ENCODE measurements around the gene ATP2A2.

ATP2A2 gene

DNA sequence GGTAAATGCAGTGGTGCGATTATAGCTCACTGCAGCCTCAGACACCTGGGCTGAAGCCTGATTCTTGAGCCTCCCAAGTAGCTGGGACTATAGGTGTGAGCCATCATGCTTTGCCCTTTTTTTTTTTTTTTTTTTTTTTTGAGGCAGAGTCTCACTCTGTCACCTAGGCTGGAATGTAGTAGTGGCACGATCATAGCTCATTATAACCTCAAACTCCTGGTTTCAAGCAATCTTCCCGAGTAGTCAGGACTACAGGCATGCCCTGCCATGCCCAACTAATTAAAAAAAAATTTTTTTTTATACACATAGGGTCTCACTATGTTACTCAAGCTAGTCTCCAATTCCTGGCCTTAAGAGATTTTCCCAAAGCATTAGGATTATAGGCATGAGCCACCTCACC is 6.9 kb downstream of the ATP2A2 start:
- Histone ChIP-seq H3K9me3 (ENCODE audit: control insufficient read depth in 5 of 5, low read length in 5 of 5) (no peaks in the 10 kb centered on the region), H3K9ac (ENCODE audit: low read length in 5 of 5) (no peak overlapping the region), H3K4me3 (ENCODE audit: low read depth in 1 of 5, low read length in 5 of 5) (no peak overlapping the region), H3K27me3 (ENCODE audit: control insufficient read depth in 5 of 5, insufficient read depth in 4 of 5, low read length in 5 of 5) (no peaks in the 10 kb centered on the region), H3K4me1 (ENCODE audit: control insufficient read depth in 5 of 5, insufficient read depth in 5 of 5, low read length in 5 of 5) (peaks cover 0 to 59% (median 48%) of the 10 kb centered on the region in 5 donors), H3K36me3 (ENCODE audit: control insufficient read depth in 5 of 5, insufficient read depth in 5 of 5, low read length in 5 of 5) (peaks cover 3 to 43% (median 21%) of the 10 kb centered on the region in 5 donors), H3K27ac (ENCODE audit: low read depth, low read length) (no peak overlapping the region)

GRCh38 chr12:110289044-110289710 is 8.1 kb downstream of the ATP2A2 start:
- peaks cover 0 to 47% (median 36%) of the 10 kb centered on the region in 5 donors for H3K4me1 ChIP-seq (ENCODE audit: control insufficient read depth in 5 of 5, insufficient read depth in 5 of 5, low read length in 5 of 5)
- no peaks in the 10 kb centered on the region for H3K9me3 ChIP-seq (ENCODE audit: control insufficient read depth in 5 of 5, low read length in 5 of 5)
- no peak overlapping the region for H3K4me3 ChIP-seq (ENCODE audit: low read depth in 1 of 5, low read length in 5 of 5)
- no peaks in the 10 kb centered on the region for H3K27me3 ChIP-seq (ENCODE audit: control insufficient read depth in 5 of 5, insufficient read depth in 4 of 5, low read length in 5 of 5)
- peaks cover 3 to 49% (median 23%) of the 10 kb centered on the region in 5 donors for H3K36me3 ChIP-seq (ENCODE audit: control insufficient read depth in 5 of 5, insufficient read depth in 5 of 5, low read length in 5 of 5)
- H3K9ac ChIP-seq (ENCODE audit: low read length in 5 of 5), result no peak overlapping the region
- H3K27ac ChIP-seq (ENCODE audit: low read depth, low read length), result peak overlapping the region; percentile 42

- Histone ChIP-seq H3K9me3 (ENCODE audit: control insufficient read depth in 5 of 5, low read length in 5 of 5) (no peaks in the 10 kb centered on the region), H3K27me3 (ENCODE audit: control insufficient read depth in 5 of 5, insufficient read depth in 4 of 5, low read length in 5 of 5) (no peaks in the 10 kb centered on the region), H3K4me3 (ENCODE audit: low read depth in 1 of 5, low read length in 5 of 5) (no peak overlapping the region), H3K9ac (ENCODE audit: low read length in 5 of 5) (no peak overlapping the region), H3K4me1 (ENCODE audit: control insufficient read depth in 5 of 5, insufficient read depth in 5 of 5, low read length in 5 of 5) (peaks cover 0 to 42% (median 31%) of the 10 kb centered on the region in 5 donors), H3K27ac (ENCODE audit: low read depth, low read length) (no peak overlapping the region), H3K36me3 (ENCODE audit: control insufficient read depth in 5 of 5, insufficient read depth in 5 of 5, low read length in 5 of 5) (peaks cover 3 to 54% (median 23%) of the 10 kb centered on the region in 5 donors)
These were observed 8.6 kb downstream of the ATP2A2 start for GRCh38 chr12:110289711-110290078.

- peak overlapping the region in 1 of 5 donors; percentile 4 for H3K4me3 ChIP-seq (ENCODE audit: low read depth in 1 of 5, low read length in 5 of 5)
- peaks cover 27 to 80% (median 51%) of the 10 kb centered on the region in 5 donors for H3K36me3 ChIP-seq (ENCODE audit: control insufficient read depth in 5 of 5, insufficient read depth in 5 of 5, low read length in 5 of 5)
- no peaks in the 10 kb centered on the region for H3K9me3 ChIP-seq (ENCODE audit: control insufficient read depth in 5 of 5, low read length in 5 of 5)
- H3K27me3 ChIP-seq (ENCODE audit: control insufficient read depth in 5 of 5, insufficient read depth in 4 of 5, low read length in 5 of 5), result no peaks in the 10 kb centered on the region
- H3K4me1 ChIP-seq (ENCODE audit: control insufficient read depth in 5 of 5, insufficient read depth in 5 of 5, low read length in 5 of 5), result peaks cover 2 to 25% (median 20%) of the 10 kb centered on the region in 5 donors
- peak overlapping the region; percentile 5 for H3K27ac ChIP-seq (ENCODE audit: low read depth, low read length)
- no peak overlapping the region for H3K9ac ChIP-seq (ENCODE audit: low read length in 5 of 5)
These were observed 20.2 kb downstream of the ATP2A2 start for GRCh38 chr12:110301065-110301806.

DNA sequence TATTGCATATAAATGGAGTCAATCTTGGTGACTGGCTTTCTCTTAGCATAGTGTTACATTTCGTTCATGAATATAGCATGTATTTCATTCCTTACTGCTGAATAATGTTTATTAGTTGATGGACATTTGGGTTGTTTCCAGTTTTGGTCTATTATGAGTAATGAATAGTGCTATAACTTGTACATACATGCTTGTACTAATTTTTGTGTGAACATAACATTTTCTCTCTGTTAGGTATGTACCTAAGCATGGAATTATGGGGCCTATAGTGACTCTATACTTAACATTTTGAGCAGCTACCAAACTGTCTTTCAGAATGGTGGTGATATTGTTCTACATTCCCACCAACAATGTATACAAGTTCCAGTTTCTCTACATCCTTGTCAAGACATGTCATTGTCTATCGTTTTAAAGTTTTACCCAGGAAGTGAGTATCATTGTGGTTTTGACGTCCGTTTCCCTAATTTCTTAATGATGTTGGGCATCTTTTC is 23.1 kb downstream of the ATP2A2 start:
- Histone ChIP-seq H3K4me3 (ENCODE audit: low read depth in 1 of 5, low read length in 5 of 5) (no peak overlapping the region), H3K36me3 (ENCODE audit: control insufficient read depth in 5 of 5, insufficient read depth in 5 of 5, low read length in 5 of 5) (peaks cover 21 to 63% (median 36%) of the 10 kb centered on the region in 5 donors), H3K4me1 (ENCODE audit: control insufficient read depth in 5 of 5, insufficient read depth in 5 of 5, low read length in 5 of 5) (peaks cover 2 to 20% (median 12%) of the 10 kb centered on the region in 5 donors), H3K9me3 (ENCODE audit: control insufficient read depth in 5 of 5, low read length in 5 of 5) (no peaks in the 10 kb centered on the region), H3K27ac (ENCODE audit: low read depth, low read length) (no peak overlapping the region), H3K9ac (ENCODE audit: low read length in 5 of 5) (no peak overlapping the region), H3K27me3 (ENCODE audit: control insufficient read depth in 5 of 5, insufficient read depth in 4 of 5, low read length in 5 of 5) (no peaks in the 10 kb centered on the region)

GRCh38 chr12:110307372-110307771 is 26.3 kb downstream of the ATP2A2 start:
- Histone ChIP-seq H3K4me3 (ENCODE audit: low read depth in 1 of 5, low read length in 5 of 5) (no peak overlapping the region), H3K9ac (ENCODE audit: low read length in 5 of 5) (no peak overlapping the region), H3K27ac (ENCODE audit: low read depth, low read length) (no peak overlapping the region), H3K9me3 (ENCODE audit: control insufficient read depth in 5 of 5, low read length in 5 of 5) (no peaks in the 10 kb centered on the region), H3K27me3 (ENCODE audit: control insufficient read depth in 5 of 5, insufficient read depth in 4 of 5, low read length in 5 of 5) (no peaks in the 10 kb centered on the region), H3K36me3 (ENCODE audit: control insufficient read depth in 5 of 5, insufficient read depth in 5 of 5, low read length in 5 of 5) (peaks cover 13 to 40% (median 18%) of the 10 kb centered on the region in 5 donors), H3K4me1 (ENCODE audit: control insufficient read depth in 5 of 5, insufficient read depth in 5 of 5, low read length in 5 of 5) (peaks cover 0 to 12% (median 5%) of the 10 kb centered on the region in 5 donors)

GRCh38 chr12:110310763-110311162 is 29.7 kb downstream of the ATP2A2 start:
- Histone ChIP-seq H3K36me3 (ENCODE audit: control insufficient read depth in 5 of 5, insufficient read depth in 5 of 5, low read length in 5 of 5) (peaks cover 5 to 15% (median 11%) of the 10 kb centered on the region in 5 donors), H3K27me3 (ENCODE audit: control insufficient read depth in 5 of 5, insufficient read depth in 4 of 5, low read length in 5 of 5) (no peaks in the 10 kb centered on the region), H3K9me3 (ENCODE audit: control insufficient read depth in 5 of 5, low read length in 5 of 5) (no peaks in the 10 kb centered on the region), H3K9ac (ENCODE audit: low read length in 5 of 5) (no peak overlapping the region), H3K4me3 (ENCODE audit: low read depth in 1 of 5, low read length in 5 of 5) (no peak overlapping the region), H3K27ac (ENCODE audit: low read depth, low read length) (no peak overlapping the region), H3K4me1 (ENCODE audit: control insufficient read depth in 5 of 5, insufficient read depth in 5 of 5, low read length in 5 of 5) (peaks cover 0 to 13% (median 8%) of the 10 kb centered on the region in 5 donors)

DNA sequence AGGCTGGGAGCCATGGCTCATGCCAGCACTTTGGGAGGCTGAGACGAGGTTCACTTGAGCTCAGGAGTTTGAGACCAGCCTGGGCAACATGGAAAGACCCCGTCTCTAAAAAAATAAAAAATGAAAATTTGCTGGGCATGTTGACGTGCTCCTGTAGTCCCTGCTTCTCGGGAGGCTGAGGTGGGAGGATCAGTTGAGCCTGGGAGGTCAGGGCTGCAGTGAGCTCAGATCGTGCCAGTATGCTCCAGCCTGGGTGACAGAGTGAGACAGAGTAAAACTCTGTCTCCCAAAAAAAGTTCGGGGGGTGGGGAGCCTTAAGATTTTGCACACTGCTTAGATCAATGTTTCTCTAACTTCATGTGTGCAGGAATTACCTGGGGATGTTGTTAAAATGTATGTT is 30.9 kb downstream of the ATP2A2 start:
- Histone ChIP-seq H3K36me3 (ENCODE audit: control insufficient read depth in 5 of 5, insufficient read depth in 5 of 5, low read length in 5 of 5) (peaks cover 2 to 9% (median 6%) of the 10 kb centered on the region in 5 donors), H3K9ac (ENCODE audit: low read length in 5 of 5) (no peak overlapping the region), H3K4me1 (ENCODE audit: control insufficient read depth in 5 of 5, insufficient read depth in 5 of 5, low read length in 5 of 5) (peaks cover 0 to 17% (median 8%) of the 10 kb centered on the region in 5 donors), H3K27me3 (ENCODE audit: control insufficient read depth in 5 of 5, insufficient read depth in 4 of 5, low read length in 5 of 5) (no peaks in the 10 kb centered on the region), H3K9me3 (ENCODE audit: control insufficient read depth in 5 of 5, low read length in 5 of 5) (no peaks in the 10 kb centered on the region), H3K27ac (ENCODE audit: low read depth, low read length) (no peak overlapping the region), H3K4me3 (ENCODE audit: low read depth in 1 of 5, low read length in 5 of 5) (no peak overlapping the region)

- no peak overlapping the region for H3K4me3 ChIP-seq (ENCODE audit: low read depth in 1 of 5, low read length in 5 of 5)
- peak overlapping the region; percentile 62 for H3K27ac ChIP-seq (ENCODE audit: low read depth, low read length)
- H3K9me3 ChIP-seq (ENCODE audit: control insufficient read depth in 5 of 5, low read length in 5 of 5), result no peaks in the 10 kb centered on the region
- no peaks in the 10 kb centered on the region for H3K27me3 ChIP-seq (ENCODE audit: control insufficient read depth in 5 of 5, insufficient read depth in 4 of 5, low read length in 5 of 5)
- H3K9ac ChIP-seq (ENCODE audit: low read length in 5 of 5), result no peak overlapping the region
- H3K36me3 ChIP-seq (ENCODE audit: control insufficient read depth in 5 of 5, insufficient read depth in 5 of 5, low read length in 5 of 5), result peaks cover 0 to 5% (median 3%) of the 10 kb centered on the region in 5 donors
- H3K4me1 ChIP-seq (ENCODE audit: control insufficient read depth in 5 of 5, insufficient read depth in 5 of 5, low read length in 5 of 5), result peaks cover 0 to 21% (median 8%) of the 10 kb centered on the region in 5 donors
These were observed 31.7 kb downstream of the ATP2A2 start for GRCh38 chr12:110312581-110313360.

Measured in subcutaneous abdominal adipose tissue (tissue), 5 donors.